GM21423 (cell line): ENCODE results near the gene CLEC2B.

Source experiments
- ATAC-seq: cut with Tn5 transposase; IDR thresholded peaks from one replicate; pipeline ENCODE4 v1.9.1; 2021; ENCODE audit warnings: mild to moderate bottlenecking, moderate library complexity; ENCODE audit not compliant: unreplicated experiment

CLEC2B gene

GRCh38 chr12:9810671-9811070 lies 58.5 kb downstream of the CLEC2B start:
- no peak for ATAC-seq

- no peak for ATAC-seq
Observed at GRCh38 chr12:9809866-9810265, 59.3 kb downstream of the CLEC2B start.

GRCh38 chr12:9809338-9809737 lies 59.8 kb downstream of the CLEC2B start:
- no peak for ATAC-seq

GRCh38 chr12:9808504-9808903 lies 60.6 kb downstream of the CLEC2B start:
- ATAC-seq = no peak

- ATAC-seq = no peak
Observed at GRCh38 chr12:9806714-9807113, 62.4 kb downstream of the CLEC2B start.

- no peak for ATAC-seq
Observed at GRCh38 chr12:9805883-9806282, 63.3 kb downstream of the CLEC2B start.
